GM23338 (cell line): ENCODE results near the gene DCAF4L1.

Experiments used
- CREB1 ChIP-seq: fragments of 250-450 bp; sonication (Bioruptor Pico); IDR thresholded peaks from 2 replicates; pipeline ENCODE4 v1.5.0; 2020; ENCODE audit warnings: low read depth, mild to moderate bottlenecking, moderate library complexity
- EZH2 ChIP-seq: fragments of 200-600 bp; sonication (generic); IDR thresholded peaks from one replicate; pipeline ENCODE4 v1.8.0; 2017; ENCODE audit warnings: antibody characterized with exemption, mild to moderate bottlenecking, low read depth; ENCODE audit not compliant: unreplicated experiment
- EZH2phosphoT487 ChIP-seq: fragments of 200-600 bp; sonication (generic); IDR thresholded peaks from one replicate; pipeline ENCODE4 v1.8.1; 2018; ENCODE audit warnings: antibody characterized with exemption; ENCODE audit not compliant: unreplicated experiment
- NANOG ChIP-seq: IDR thresholded peaks from 2 replicates; pipeline ENCODE4 v1.6.1; 2016; ENCODE audit warnings: antibody characterized with exemption, borderline replicate concordance
- POLR2AphosphoS5 ChIP-seq: IDR thresholded peaks from 2 replicates; pipeline ENCODE4 v1.6.1; 2016; ENCODE audit warnings: antibody characterized with exemption, low read depth
- STAT1 ChIP-seq: IDR thresholded peaks from one replicate; pipeline ENCODE4 v1.6.1; 2016; ENCODE audit warnings: antibody characterized with exemption; ENCODE audit not compliant: unreplicated experiment
- ZNF114 ChIP-seq: fragments of 250-450 bp; sonication (Bioruptor Pico); IDR thresholded peaks from 2 replicates; pipeline ENCODE4 v1.5.0; 2020; ENCODE audit warnings: mild to moderate bottlenecking, moderate library complexity
- TF ChIP-seq, protein P1 (sequence below), 2 experiments: fragments of 200-600 bp in 1 of 2; sonication (generic) in 1 of 2; conservative IDR thresholded peaks; 2 replicates each; pipeline versions ENCODE4 v1.5.1 to v1.6.1; 2016 to 2017; ENCODE audit warnings: antibody characterized with exemption in 2 of 2, low read depth in 2 of 2, mild to moderate bottlenecking in 2 of 2, moderate library complexity in 1 of 2
- TF ChIP-seq, protein P2 (sequence below): IDR thresholded peaks from one replicate; pipeline ENCODE4 v1.6.1; 2018; ENCODE audit warnings: antibody characterized with exemption; ENCODE audit not compliant: unreplicated experiment
- TF ChIP-seq, protein P3 (sequence below): IDR thresholded peaks from 2 replicates; pipeline ENCODE4 v1.6.1; 2016; ENCODE audit warnings: antibody characterized with exemption

DNA sequence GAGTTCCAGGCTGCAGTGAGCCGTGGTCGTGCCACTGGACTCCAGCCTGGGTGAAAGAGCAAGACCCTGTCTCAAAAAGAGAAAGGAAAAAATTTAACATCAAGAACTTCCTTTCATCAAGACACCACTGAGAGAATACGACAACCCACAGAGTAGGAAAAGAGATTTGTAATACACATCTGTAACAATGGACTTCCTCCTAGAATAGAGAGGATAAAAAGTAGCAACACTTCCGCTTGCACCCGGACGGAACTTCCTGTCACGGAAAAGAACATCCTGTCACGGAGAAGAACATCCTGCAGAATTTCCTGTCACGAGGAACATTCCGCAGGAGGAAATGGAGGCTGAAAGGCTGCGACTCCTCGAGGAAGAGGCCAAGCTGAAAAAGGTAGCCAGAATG is at the start of gene DCAF4L1:
- TF ChIP-seq, protein P1, sequence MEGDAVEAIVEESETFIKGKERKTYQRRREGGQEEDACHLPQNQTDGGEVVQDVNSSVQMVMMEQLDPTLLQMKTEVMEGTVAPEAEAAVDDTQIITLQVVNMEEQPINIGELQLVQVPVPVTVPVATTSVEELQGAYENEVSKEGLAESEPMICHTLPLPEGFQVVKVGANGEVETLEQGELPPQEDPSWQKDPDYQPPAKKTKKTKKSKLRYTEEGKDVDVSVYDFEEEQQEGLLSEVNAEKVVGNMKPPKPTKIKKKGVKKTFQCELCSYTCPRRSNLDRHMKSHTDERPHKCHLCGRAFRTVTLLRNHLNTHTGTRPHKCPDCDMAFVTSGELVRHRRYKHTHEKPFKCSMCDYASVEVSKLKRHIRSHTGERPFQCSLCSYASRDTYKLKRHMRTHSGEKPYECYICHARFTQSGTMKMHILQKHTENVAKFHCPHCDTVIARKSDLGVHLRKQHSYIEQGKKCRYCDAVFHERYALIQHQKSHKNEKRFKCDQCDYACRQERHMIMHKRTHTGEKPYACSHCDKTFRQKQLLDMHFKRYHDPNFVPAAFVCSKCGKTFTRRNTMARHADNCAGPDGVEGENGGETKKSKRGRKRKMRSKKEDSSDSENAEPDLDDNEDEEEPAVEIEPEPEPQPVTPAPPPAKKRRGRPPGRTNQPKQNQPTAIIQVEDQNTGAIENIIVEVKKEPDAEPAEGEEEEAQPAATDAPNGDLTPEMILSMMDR (conservative IDR thresholded peaks at IDR 0.05; ENCODE audit: low read depth in 2 of 2), result no peak
- TF ChIP-seq EZH2 (no peak), POLR2AphosphoS5 (no peak), EZH2phosphoT487 (no peak), CREB1 (CRISPR knock-in tag) (no peak), STAT1 (no peak), NANOG (no peak), ZNF114 (no peak)
- TF ChIP-seq, protein P2, sequence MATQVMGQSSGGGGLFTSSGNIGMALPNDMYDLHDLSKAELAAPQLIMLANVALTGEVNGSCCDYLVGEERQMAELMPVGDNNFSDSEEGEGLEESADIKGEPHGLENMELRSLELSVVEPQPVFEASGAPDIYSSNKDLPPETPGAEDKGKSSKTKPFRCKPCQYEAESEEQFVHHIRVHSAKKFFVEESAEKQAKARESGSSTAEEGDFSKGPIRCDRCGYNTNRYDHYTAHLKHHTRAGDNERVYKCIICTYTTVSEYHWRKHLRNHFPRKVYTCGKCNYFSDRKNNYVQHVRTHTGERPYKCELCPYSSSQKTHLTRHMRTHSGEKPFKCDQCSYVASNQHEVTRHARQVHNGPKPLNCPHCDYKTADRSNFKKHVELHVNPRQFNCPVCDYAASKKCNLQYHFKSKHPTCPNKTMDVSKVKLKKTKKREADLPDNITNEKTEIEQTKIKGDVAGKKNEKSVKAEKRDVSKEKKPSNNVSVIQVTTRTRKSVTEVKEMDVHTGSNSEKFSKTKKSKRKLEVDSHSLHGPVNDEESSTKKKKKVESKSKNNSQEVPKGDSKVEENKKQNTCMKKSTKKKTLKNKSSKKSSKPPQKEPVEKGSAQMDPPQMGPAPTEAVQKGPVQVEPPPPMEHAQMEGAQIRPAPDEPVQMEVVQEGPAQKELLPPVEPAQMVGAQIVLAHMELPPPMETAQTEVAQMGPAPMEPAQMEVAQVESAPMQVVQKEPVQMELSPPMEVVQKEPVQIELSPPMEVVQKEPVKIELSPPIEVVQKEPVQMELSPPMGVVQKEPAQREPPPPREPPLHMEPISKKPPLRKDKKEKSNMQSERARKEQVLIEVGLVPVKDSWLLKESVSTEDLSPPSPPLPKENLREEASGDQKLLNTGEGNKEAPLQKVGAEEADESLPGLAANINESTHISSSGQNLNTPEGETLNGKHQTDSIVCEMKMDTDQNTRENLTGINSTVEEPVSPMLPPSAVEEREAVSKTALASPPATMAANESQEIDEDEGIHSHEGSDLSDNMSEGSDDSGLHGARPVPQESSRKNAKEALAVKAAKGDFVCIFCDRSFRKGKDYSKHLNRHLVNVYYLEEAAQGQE, result no peak
- TF ChIP-seq, protein P3, sequence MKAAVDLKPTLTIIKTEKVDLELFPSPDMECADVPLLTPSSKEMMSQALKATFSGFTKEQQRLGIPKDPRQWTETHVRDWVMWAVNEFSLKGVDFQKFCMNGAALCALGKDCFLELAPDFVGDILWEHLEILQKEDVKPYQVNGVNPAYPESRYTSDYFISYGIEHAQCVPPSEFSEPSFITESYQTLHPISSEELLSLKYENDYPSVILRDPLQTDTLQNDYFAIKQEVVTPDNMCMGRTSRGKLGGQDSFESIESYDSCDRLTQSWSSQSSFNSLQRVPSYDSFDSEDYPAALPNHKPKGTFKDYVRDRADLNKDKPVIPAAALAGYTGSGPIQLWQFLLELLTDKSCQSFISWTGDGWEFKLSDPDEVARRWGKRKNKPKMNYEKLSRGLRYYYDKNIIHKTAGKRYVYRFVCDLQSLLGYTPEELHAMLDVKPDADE, result no peak
